H1 (cell line): ENCODE results near the gene HS3ST1.

ENCODE experiments used
- POLR2A ChIP-seq, 2 experiments: IDR thresholded peaks; 1 replicate in 1 of 2; 2 replicates in 1 of 2; pipeline ENCODE4 v1.6.1; 2011; ENCODE audit warnings: low read depth in 2 of 2, low read length in 2 of 2, mild to moderate bottlenecking in 2 of 2; ENCODE audit errors: control extremely low read depth in 1 of 2
- TF ChIP-seq, protein P1 (sequence below), 3 experiments: IDR thresholded peaks; 1 replicate in 2 of 3; 2 replicates in 1 of 3; pipeline versions ENCODE4 v1.5.1 to v1.6.1; 2011; ENCODE audit warnings: low read length in 3 of 3, mild to moderate bottlenecking in 3 of 3, inconsistent platforms in 2 of 3, low read depth in 1 of 3, moderate library complexity in 1 of 3; ENCODE audit not compliant: insufficient read depth in 1 of 3; ENCODE audit errors: control extremely low read depth in 1 of 3

DNA sequence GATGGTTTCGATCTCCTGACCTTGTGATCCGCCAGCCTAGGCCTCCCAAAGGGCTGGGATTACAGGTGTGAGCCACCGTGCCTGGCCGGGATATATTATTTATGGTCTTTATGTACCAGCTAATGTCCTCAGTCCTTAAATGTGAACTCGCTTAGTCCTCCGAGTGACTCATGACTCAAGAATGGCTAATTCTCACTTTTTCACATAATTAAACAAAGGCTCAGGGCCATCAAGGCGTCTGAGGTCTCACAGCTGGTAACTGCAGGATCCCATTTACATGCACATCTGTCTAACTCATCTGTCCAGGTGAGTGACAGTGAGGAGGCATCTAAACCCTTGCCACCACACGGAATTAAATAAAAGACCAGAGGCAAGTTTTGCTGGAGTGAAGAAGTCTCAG, 73.5 kb downstream of the HS3ST1 start:
- TF ChIP-seq, protein P1, sequence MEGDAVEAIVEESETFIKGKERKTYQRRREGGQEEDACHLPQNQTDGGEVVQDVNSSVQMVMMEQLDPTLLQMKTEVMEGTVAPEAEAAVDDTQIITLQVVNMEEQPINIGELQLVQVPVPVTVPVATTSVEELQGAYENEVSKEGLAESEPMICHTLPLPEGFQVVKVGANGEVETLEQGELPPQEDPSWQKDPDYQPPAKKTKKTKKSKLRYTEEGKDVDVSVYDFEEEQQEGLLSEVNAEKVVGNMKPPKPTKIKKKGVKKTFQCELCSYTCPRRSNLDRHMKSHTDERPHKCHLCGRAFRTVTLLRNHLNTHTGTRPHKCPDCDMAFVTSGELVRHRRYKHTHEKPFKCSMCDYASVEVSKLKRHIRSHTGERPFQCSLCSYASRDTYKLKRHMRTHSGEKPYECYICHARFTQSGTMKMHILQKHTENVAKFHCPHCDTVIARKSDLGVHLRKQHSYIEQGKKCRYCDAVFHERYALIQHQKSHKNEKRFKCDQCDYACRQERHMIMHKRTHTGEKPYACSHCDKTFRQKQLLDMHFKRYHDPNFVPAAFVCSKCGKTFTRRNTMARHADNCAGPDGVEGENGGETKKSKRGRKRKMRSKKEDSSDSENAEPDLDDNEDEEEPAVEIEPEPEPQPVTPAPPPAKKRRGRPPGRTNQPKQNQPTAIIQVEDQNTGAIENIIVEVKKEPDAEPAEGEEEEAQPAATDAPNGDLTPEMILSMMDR (IDR thresholded peaks at IDR 0.05; ENCODE audit: control extremely low read depth in 1 of 3, insufficient read depth in 1 of 3, low read depth in 1 of 3, low read length in 3 of 3) = no peak
- TF ChIP-seq POLR2A (IDR thresholded peaks at IDR 0.05; ENCODE audit: control extremely low read depth in 1 of 2, low read depth in 2 of 2, low read length in 2 of 2) = no peak
